Activated CD8-positive, alpha-beta memory T cell treated with anti-CD3 and anti-CD28 coated beads for 36 hours (primary cell): Measurements from ENCODE around the gene NT5DC1. TPM values are rescaled to one million over a fixed set of nuclear protein-coding genes. Genes with fewer than 3 reads are reported as not detected.

Experiments
- CTCF ChIA-PET: fragments of 350-600 bp; sonication (Branson Sonifier 250); formaldehyde crosslinking; loops from one replicate; lab custom pipeline; 2021; ENCODE audit warnings: antibody characterized with exemption; lab: Charles Lee
- POLR2A ChIA-PET: fragments of 350-600 bp; sonication (Branson Sonifier 250); formaldehyde crosslinking; loops from one replicate; lab custom pipeline; 2021; ENCODE audit warnings: antibody characterized with exemption; lab: Charles Lee
- total RNA-seq, 2 experiments: library from RNA; stranded (reverse); gene quantifications; one replicate each; pipeline ENCODE4 v1.2.3, GENCODE V29; 2021

NT5DC1 gene
- total RNA-seq, 2 experiments from 2014 or later: 43.1 to 44.7 TPM

DNA sequence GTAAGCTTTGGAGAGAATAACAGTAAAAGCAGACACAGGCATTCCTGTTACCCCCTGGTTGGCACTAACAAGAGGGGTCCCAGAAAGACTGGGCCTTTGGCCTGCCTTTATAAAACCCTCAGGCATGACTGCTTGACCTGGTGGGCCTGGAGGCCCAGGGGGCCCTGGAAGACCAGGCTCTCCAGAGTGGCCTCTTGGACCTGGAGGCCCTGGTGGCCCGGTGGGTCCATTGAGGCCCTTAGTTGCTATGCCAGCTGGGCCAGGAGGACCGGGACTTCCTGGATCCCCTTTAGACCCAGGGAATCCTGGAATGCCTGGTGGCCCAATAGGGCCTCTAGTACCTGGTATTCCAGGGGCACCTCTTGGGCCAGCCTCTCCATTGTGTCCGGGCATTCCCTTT lies 19.8 kb downstream of the NT5DC1 start:
- POLR2A ChIA-PET: no interaction called here
- CTCF ChIA-PET: no interaction called here

DNA sequence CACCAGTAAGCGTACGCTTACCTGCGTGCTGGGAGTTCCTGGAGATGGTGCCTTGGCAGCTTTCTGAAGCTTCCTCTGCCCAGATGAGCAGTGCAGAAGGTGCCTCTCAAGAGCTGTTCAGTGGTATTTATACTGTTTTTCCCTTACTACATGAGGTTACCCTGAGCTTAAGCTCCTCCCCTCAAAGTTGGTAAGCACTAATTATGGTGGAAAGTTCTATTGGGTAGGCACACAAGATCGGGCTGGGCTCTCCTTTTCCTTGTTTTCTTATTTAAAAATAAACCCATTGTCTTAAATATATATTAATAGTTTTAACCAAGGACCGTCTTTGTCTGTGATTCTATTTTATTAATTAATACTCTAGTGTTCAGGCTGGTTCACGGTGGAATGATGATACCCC lies 25.4 kb downstream of the NT5DC1 start, which contains the start of gene COL10A1:
Gene COL10A1 (minus strand): TSS at position 101 of the 400 bp plus-strand sequence. CDS start 640 bp downstream, outside the sequence.
- ChIA-PET POLR2A (no interaction called here), CTCF (no interaction called here)

DNA sequence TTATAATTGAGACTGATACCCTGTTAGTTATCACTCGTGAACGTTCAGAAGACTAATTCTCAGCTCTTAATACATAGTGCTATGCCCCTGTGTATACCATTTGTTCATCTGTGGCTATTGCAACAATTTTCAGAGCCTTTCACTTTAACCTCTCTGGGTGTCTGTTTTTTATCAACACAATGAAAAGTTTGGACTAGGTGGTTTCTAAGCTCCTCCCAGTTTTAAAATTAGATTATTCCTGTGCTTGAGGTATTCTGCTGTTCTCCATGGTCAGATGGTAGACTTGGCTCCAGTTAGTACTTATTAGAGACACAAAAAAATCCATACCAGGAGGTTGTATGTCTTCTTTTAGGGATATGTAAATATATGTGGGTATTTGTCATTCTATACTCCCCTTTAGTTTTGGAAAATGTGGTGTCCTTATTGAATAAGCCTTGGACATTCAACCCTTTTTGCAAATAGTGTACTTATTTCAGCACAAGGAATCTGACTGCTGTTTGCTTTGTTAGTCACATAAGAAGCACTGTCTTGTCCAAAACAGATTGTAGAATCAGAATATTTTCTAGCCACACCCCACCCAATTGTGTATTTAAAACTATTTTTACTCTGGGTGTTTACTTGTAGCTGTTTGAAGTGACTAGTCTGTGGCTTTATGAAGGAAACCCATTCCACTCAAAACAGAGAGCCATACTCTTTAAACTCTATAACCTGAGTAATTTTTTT lies 27.3 kb downstream of the NT5DC1 start:
- POLR2A ChIA-PET: no interaction called here
- CTCF ChIA-PET: no interaction called here

DNA sequence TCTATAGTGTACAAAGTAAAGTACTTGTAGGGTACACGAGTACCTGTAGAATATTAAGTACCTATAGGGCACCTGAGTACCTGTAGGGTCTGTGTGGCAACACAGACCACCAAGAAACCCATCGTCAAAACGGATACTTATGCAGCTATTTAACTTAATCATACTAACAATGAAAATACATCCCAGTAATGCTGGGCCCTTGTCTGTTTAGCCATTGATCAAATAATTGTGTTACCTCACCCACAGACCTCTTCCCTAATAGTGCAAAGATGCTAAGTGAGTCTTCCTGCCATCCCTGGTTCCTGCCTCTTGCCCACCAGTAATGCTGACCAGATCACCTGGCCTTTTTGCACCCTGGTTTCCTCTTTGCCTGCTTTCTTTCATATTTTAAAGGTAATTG lies 32.8 kb downstream of the NT5DC1 start:
- CTCF ChIA-PET: interaction anchor here (1.1 to 1.3 kb wide), 2 partner anchors 22 to 31 kb away, joined by 3 read pairs; no protein-coding TSS in a partner anchor
- POLR2A ChIA-PET: no interaction called here

DNA sequence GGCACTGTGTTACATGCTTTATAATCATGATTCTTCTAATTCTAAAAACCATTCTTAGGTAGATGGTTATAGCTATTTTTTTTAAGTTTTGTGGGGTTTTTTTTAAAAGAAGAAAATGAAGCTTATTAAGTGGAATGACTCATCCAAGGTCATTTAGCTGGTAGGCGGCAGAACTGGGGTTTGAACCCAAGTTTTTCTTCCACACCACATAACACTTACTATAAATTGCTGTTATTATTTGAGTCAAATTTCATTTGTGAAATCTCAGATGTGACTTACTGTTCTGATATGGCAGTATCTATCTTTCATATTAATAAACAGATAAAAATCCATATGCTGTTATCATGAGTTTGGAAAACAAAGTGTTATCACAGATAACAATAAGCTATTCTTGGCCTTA lies 35.7 kb downstream of the NT5DC1 start:
- POLR2A ChIA-PET: no interaction called here
- CTCF ChIA-PET: interaction anchor here (2.1 kb wide), 1 partner anchor 24 kb away, joined by 5 read pairs; no protein-coding TSS in a partner anchor

DNA sequence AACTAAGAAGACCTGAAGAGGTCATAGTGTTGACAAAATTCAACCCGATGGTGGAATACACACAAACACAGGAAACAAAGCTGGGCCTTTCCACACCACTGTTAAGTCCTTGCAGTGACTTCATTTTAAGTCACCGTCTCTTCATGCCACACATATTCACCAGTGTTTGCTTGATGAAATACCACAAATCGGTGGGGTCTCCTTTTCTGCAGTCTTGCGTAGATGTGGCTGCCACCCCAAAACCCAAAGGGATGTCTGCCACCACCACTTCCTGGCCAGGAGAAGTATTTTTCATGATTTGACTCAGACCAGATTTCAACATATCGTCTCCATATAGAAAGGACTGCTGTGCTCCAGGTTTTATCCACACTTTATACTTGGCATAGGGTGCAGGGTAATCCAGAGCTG lies 36.3 kb downstream of the NT5DC1 start:
- ChIA-PET CTCF (interaction anchor here (0.7 to 2.1 kb wide), 3 partner anchors 14 to 35 kb away, joined by 3 to 5 read pairs (median 3); no protein-coding TSS in a partner anchor), POLR2A (no interaction called here)

DNA sequence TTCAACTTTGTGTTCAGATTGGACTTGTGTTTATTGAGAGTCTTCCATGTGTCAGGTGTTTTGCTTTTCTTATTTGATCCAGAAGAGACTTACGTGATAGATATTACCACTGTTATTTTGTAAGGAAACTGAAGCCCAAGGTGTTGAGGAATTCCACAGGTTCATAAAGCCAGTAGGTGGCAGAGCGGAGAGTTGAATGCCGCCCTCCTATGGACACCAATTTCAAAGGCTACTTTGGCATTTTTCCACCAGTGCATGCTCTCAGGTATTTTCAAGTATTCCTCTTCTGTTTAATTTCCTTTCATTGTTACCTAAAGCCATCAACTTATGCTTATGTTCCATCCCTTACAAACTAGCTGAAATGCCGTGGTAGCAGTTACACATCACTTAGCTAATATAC lies 39.3 kb downstream of the NT5DC1 start:
- POLR2A ChIA-PET: no interaction called here
- CTCF ChIA-PET: no interaction called here

DNA sequence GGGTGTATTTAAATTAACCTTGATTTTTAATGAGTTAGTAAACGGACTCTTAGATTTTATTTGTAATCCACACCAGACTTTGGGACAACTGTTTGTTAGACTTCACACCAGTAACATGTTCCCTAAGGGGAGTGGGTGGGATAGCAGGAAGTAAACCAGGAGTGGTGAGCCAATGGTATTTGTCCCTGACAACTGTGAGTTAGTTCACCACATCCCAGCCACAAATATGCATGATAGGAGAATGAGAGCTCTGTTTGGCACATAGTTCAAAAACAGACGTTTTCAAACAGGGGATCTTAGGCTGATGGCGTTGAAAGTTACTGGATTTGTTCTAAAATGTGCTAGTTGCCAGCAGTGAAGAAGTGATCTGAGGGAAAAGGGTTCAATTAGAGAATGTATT lies 44.0 kb downstream of the NT5DC1 start:
- ChIA-PET CTCF (no interaction called here), POLR2A (no interaction called here)

DNA sequence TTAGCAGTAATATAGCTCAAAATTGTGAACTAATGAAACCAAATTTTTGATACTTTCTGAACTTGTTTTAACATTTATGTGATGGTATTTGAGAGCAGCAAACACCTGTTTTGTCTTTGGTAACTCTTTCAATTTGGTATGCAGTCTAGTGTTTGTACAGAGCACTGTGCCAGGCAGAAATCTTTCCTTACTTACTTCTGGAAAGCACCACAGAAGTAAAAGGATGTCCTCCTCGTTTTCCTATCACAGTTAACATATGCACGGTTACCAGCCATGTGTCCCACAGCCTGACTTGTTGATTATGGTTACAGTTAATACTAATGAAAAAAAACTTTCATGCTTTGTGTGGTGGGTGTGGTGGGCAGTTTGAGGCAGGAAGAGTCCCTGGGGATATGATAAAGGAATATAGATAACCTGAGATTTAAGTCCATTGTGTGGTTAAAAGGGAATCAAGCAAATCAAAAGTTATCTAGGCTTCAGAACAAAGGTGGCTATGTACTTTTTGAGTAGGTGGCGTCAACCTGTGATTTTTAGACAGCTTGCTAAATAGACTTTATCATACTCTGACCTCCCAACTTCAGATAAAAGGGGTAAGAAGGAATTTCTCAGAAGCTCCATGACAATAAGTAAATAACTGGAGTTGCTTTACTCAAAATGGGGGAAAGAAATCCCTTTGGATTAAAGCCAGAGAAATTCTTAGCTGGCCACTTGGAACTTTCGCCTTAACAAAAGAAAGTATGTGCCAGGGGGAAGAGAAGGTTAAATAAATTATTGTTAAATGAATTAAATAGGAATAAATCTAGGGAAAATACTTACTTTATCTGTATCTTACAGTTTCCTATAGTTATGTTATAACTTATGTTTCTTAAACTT lies 45.4 kb downstream of the NT5DC1 start:
- CTCF ChIA-PET: no interaction called here
- POLR2A ChIA-PET: no interaction called here

DNA sequence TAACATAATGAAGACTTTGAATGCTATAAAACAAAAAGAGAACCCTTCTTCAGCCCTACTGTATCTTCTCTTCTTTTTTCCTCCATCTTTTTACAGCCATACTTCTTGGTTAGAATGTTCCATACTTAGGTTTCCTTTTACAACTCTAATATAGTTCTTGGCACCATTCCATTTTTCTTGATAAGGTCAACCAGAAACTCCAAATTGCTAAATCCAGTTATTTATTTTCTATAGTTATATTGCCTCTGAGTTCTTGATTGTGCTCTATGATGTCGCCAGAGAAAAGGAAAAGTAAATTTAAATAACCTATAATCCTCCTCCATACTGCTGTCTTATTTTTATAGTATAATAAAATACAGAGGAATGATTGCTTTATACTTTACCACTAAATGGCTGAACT lies 52.0 kb downstream of the NT5DC1 start:
- ChIA-PET POLR2A (interaction anchor here (0.6 kb wide), 1 partner anchor 49 kb away, joined by 3 read pairs; no protein-coding TSS in a partner anchor), CTCF (no interaction called here)

DNA sequence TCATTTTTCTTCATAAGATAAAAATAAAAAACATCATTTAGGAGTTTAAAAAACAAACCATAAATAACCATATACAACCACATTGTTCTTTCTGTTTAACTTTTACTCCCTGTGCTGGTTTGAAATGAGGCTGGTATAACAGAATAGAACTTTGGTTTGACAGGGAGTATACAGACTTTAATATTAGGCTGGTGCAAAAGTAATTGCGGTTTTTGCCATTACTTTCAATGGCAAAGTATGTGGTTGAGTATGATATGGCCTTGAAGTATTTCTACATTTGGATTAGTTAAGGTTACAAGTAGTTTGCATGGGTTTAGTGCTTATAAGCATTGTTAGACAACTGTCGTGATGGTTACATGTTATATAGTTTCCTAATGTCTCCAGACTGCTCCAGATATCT lies 54.2 kb downstream of the NT5DC1 start:
- ChIA-PET POLR2A (no interaction called here), CTCF (no interaction called here)

DNA sequence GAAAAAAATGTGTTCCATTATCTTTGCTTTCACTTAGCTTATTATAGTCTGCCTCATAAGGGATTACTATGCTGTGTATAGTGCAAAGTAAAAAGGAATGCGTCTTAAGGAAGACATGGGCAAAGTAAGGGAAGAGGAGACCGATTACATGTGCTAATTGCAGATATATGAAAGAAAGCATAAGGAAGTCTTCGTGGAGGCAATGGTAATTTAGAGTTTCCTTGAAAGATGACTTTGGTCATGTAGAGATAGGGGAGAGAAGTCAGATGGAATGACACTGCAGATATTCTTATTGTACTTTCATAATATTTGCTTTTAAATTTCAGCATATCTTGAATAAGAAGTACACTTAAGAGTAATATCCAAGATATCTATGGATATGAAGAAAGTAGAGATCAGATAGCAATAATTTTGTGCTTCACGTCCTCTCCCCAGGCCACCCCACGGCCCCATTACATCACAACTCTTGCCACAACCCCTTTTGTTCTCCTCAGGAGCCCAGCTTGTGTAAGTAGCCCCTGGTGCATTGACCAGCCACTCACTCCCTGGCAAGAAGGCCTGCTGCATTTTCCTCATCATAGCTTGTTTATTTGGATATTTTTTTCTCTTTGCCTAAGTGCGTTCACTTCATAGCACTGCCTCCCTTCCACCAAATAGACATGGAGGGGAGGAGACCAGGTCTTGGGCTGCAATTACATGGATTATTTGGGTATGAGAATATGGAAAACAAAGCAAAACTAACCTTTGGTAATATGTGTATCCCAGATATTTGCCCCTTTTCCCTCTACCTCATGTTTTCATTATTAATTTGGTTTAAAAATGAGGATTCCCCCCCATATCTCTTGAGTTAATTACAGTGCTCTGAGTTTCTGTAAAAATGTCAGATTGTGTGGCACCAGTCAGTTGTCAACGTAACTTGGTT lies 56.0 kb downstream of the NT5DC1 start:
- CTCF ChIA-PET: no interaction called here
- POLR2A ChIA-PET: no interaction called here

DNA sequence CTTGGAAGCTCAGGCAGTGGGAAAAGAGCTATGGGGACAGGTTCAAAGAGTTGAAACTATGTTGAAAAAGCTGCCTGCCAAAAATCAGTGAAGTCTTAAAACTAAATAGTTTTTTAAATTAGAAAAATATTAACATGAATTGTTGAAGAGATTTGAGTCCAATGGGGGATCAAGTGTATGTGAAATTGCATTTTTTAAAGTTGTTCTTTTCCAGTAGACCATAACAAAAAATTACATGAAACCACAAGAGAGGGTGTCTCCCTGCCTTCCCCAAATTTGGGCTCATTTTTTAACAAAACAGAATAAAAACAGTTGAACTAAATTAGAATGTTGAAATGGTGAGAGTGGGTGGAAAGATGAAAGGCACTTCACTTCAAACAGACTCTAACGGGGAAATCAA lies 56.7 kb downstream of the NT5DC1 start:
- POLR2A ChIA-PET: no interaction called here
- CTCF ChIA-PET: no interaction called here

DNA sequence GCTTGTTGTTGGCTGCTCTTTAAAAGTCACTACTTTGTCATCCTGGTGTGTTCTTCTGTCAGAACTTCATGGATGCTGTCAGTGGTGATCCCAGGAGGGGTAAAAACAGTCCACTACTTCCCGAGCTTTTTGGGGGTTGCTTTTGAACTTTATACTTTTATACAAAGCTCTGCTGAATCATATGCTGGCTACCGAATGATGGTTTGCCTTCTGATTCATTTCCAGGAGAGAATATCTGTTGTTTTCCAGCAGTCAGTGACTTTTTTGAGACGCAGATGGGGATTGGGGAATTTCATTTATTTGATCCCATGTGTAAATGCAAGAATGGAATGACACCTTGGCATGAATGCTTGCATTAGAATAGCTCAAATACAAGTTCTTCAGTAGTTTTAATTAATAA lies 58.0 kb downstream of the NT5DC1 start:
- POLR2A ChIA-PET: no interaction called here

DNA sequence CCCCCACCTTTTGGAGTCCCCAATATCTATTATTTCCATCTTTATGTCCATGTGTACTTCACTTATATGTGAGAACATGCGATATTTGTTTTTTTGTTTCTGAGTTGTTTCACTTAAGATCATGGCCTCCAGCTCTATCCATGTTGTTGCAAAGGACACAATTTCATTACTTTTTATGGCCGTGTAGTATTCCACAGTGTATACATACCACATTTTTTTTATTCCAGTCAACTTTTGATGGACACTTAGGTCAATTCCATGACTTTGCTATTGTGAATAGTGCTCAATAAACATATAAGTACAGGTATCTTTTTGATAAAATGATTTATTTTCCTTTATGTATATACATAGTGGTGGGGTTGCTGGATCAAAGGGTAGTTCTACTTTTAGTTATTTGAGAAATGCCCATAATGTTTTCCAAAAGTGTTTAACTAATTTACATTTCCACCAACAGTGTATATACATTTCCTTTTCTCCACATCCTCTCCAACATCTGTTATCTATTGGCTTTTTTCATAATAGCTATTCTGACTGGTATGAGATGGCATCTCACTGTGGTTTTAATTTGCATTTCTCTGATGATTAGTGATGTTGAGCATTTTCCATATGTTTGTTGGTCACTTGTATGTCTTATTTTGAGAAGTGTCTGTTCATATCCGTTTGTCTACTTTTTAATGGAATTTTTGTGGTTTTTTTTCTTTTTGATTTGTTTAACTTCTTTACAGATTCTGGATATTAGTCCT lies 59.3 kb downstream of the NT5DC1 start:
- ChIA-PET CTCF (no interaction called here), POLR2A (no interaction called here)

More for the DNA sequence above, 58.0 kb downstream of the NT5DC1 start:
- CTCF ChIA-PET: no interaction called here

DNA sequence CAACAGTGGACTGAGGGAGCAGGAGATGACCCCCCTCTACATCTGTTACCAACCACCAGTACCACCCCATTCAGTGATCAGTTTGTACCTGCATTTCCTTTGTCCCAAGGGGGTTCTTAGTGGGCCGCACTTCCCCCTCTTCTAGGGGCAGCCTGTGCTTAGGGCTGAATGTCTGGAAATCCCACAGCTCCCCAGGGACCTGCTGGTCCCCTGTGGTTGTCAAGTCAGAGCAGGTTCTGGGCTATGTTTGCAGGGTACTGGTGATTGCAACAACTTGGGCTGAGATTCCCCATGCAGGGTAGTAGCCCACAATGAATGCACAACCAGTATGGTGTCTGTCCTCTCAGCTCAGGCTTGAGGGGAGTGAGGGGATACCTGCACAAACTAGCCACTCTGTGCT lies 64.9 kb downstream of the NT5DC1 start:
- ChIA-PET CTCF (no interaction called here), POLR2A (no interaction called here)

DNA sequence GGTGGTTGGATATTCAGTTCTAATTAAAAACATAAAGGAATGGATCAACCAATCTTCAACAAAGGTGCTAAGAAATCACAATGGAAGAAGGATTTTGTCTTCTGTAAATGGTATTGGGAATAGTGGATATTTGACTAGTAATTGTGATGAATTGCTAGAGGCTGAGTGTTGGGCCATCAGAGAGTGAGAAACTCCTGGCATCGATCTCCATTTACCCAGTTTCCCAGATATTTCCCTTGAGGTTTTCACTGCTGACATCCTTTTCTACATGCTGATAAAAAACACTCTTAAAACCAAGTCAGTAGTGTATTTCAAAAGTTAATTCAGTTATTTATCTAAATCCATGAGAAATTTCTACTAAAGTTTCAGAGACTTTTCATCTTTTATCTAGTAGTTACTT lies 65.7 kb downstream of the NT5DC1 start:
- ChIA-PET POLR2A (no interaction called here), CTCF (no interaction called here)

DNA sequence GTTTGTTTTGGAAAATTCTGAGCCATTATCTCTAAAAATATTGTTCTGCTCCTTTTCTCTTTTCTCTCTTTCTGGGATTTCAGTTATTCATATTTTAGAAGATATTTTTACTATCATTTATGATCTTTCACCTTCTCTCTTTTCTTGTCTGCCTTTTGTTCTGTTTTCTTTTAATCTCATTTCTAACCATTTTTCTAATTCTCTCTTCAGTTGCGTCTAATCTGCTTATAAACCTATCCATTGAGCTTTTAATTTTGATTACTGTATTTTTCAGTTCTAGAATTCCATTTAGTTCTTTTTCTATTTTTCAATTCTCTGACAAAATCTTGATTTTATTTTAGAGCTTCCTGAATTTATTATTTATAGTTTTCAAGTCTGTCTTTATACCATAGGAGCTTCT lies 67.5 kb downstream of the NT5DC1 start:
- CTCF ChIA-PET: no interaction called here
- POLR2A ChIA-PET: interaction anchor here (0.7 kb wide), 1 partner anchor 535 kb away, joined by 4 read pairs; no protein-coding TSS in a partner anchor

DNA sequence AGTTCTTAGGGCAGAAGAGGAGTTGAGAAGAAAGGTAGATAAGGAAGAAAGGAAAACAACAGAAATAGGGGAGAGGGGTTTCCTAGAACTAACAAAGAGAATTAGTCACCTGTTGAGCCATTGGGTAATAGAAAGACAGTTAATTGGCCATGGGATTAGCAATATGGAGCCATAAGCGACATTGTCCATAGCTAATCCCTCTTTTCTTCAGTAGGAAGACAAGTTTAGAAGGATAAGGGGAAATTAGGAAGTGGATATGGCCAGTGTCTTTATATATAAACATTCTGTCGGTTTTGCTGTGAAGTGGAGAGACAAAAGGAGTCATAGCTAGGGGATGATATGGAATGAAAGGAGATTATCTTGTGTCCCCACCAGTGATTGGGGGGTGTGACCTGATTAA lies 69.2 kb downstream of the NT5DC1 start:
- POLR2A ChIA-PET: no interaction called here
- CTCF ChIA-PET: no interaction called here
